NCI-H2227 treated with DMSO at 0.1 percent for 48 hours (cell line): Measurements from ENCODE around the gene UST.
A peak's percentile ranks its signal among the peaks of the same experiment; 100 is the strongest.

Experiments
- DNase-seq: peaks from one replicate; lab custom pipeline; 2025; lab: John Stamatoyannopoulos, UW

The UST gene

GRCh38 chr6:148746363-148747144 is at the start of gene UST:
TSS of gene UST (plus strand) at chr6:148747030. CDS start at chr6:148747431, 401 bp downstream.
- DNase-seq = peak; percentile 16

GRCh38 chr6:148697895-148698440 is 48.9 kb upstream of the UST start:
- DNase-seq = no peak

- no peak for DNase-seq
Observed at GRCh38 chr6:148698671-148699180, 48.1 kb upstream of the UST start.

GRCh38 chr6:148700047-148700715 is 46.6 kb upstream of the UST start:
- no peak for DNase-seq

GRCh38 chr6:148700741-148701311 is 46.0 kb upstream of the UST start:
- DNase-seq = peak; percentile 2

GRCh38 chr6:148701375-148701774 is 45.5 kb upstream of the UST start:
- DNase-seq = no peak

- no peak for DNase-seq
Observed at GRCh38 chr6:148703900-148704299, 42.9 kb upstream of the UST start.

GRCh38 chr6:148704400-148705246 is 42.2 kb upstream of the UST start:
- DNase-seq = no peak

- no peak for DNase-seq
Observed at GRCh38 chr6:148708707-148709106, 38.1 kb upstream of the UST start.

GRCh38 chr6:148709577-148709976 is 37.3 kb upstream of the UST start:
- DNase-seq = no peak

- DNase-seq = no peak
Observed at GRCh38 chr6:148711833-148712654, 34.8 kb upstream of the UST start.

GRCh38 chr6:148713033-148713738 is 33.6 kb upstream of the UST start:
- no peak for DNase-seq

GRCh38 chr6:148713921-148714320 is 32.9 kb upstream of the UST start:
- DNase-seq = no peak

GRCh38 chr6:148716811-148717210 is 30.0 kb upstream of the UST start:
- no peak for DNase-seq

GRCh38 chr6:148720406-148720805 is 26.4 kb upstream of the UST start:
- no peak for DNase-seq

GRCh38 chr6:148720897-148721296 is 25.9 kb upstream of the UST start:
- no peak for DNase-seq

GRCh38 chr6:148723484-148723883 is 23.3 kb upstream of the UST start:
- no peak for DNase-seq

GRCh38 chr6:148724428-148724827 is 22.4 kb upstream of the UST start:
- no peak for DNase-seq

GRCh38 chr6:148727104-148727503 is 19.7 kb upstream of the UST start:
- no peak for DNase-seq

- DNase-seq = no peak
Observed at GRCh38 chr6:148735989-148736388, 10.8 kb upstream of the UST start.
